Epithelial cell of proximal tubule (primary cell): ENCODE data around the gene STK26. TPM values are rescaled to one million over a fixed set of nuclear protein-coding genes. Genes with fewer than 3 reads are reported as not detected.
"Not testable (repeated sequence)": the region's sequence is repeated elsewhere in the genome, so short reads cannot be mapped to it uniquely, and the experiment has no call there.

Source experiments
- DNase-seq: peaks from one replicate; pipeline ENCODE4 v3.0.0-alpha.2; 2011; ENCODE audit warnings: low read depth
- H3K4me3 ChIP-seq: 2 replicates; pipeline ENCODE4 v1.5.1; 2011; ENCODE audit warnings: low read depth, mild to moderate bottlenecking, low read length
- CTCF ChIP-seq: conservative IDR thresholded peaks from 2 replicates; pipeline ENCODE4 v1.5.1; 2012; ENCODE audit warnings: low read depth, mild to moderate bottlenecking, low read length
- total RNA-seq: library from RNA; depleted of rRNA; stranded (reverse); fragments of >200 nt; gene quantifications from 2 replicates; pipeline ENCODE4 v1.2.3, GENCODE V29; 2015

The STK26 gene
- total RNA-seq, 1 donor from 2014 or later = 23.7 TPM

GRCh38 chrX:132090403-132091159 is 67.5 kb downstream of the STK26 start:
- no peak overlapping the region for H3K4me3 ChIP-seq
- no peak for TF ChIP-seq CTCF
- no peak for DNase-seq

DNA sequence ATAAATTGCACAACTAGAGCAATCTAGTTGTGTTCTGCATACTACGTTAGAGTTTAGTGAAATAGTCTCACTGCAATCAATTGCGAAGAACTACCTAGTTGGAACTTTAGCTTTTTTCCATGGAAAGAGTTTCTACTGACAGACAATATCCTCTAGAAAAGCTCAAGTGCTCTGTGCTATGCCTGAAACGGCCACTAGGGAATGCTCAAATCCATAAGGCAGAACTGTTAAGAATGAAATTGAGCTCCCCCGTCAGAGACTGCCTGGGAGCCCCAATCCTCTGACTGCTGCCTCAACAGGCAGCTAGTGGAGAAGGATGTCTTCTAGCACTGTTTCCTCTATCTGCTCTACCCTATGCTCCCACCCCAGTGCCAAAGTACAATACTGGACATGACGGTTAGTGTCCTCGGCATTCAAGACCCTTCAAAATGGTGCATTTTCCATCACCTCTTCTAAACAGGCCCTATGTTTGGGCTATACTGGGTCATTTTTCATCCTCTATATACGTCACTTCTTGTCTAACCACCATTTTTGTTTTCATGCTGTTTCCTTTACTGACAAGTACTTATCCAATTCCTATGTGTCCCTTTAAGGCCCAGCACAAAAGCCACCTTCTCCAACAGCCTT is 69.5 kb downstream of the STK26 start:
- peak; percentile 19 for DNase-seq
- peak; percentile 70 for TF ChIP-seq CTCF
- H3K4me3 ChIP-seq = no peak overlapping the region

- no peak for TF ChIP-seq CTCF
- H3K4me3 ChIP-seq = no peak overlapping the region
- no peak for DNase-seq
These were observed 70.2 kb downstream of the STK26 start for GRCh38 chrX:132093239-132093860.

DNA sequence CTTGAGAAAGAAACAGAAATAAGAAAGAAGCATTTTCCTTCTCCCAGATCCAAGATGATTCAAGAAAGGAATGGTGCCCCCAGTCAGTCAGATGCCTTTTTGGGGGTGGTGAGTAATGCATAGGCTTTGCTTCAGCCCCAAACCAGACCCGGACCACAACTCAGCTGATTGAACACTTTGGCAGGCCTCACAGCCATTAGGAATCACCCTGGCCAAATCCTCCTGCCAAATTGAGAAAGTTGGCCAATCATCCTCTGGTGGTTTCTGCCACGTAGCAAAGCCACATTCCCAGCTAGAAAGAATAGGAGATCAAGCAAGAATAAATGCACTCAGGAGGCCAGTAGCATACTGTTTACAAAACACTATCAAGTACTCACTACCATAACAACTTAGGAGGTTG is 71.1 kb downstream of the STK26 start:
- H3K4me3 ChIP-seq = no peak overlapping the region
- no peak for DNase-seq
- no peak for TF ChIP-seq CTCF

- not testable (repeated sequence) for H3K4me3 ChIP-seq, DNase-seq
These were observed 75.6 kb downstream of the STK26 start for GRCh38 chrX:132098704-132099103.

GRCh38 chrX:132101206-132101605 is 78.1 kb downstream of the STK26 start:
- H3K4me3 ChIP-seq = no peak overlapping the region
- no peak for DNase-seq
- no peak for TF ChIP-seq CTCF

GRCh38 chrX:132101799-132102198 is 78.7 kb downstream of the STK26 start:
- H3K4me3 ChIP-seq = no peak overlapping the region
- DNase-seq = no peak
- TF ChIP-seq CTCF = no peak
